Neural cell (in vitro differentiated cells): ENCODE data around the gene LIME1. TPM values are rescaled to one million over a fixed set of nuclear protein-coding genes. Genes with fewer than 3 reads are reported as not detected.

ENCODE experiments used
- H2AFZ ChIP-seq: fragments of 200-600, 300-800 bp; sonication (generic), shearing (Covaris generic); 2 replicates; pipeline ENCODE4 v1.6.0; 2014; ENCODE audit warnings: low read depth, mild to moderate bottlenecking, antibody characterized with exemption, low read length, moderate library complexity
- H3F3A ChIP-seq: fragments of 200-600 bp; shearing (Covaris generic); 2 replicates; pipeline ENCODE4 v1.6.1; 2016; ENCODE audit warnings: mild to moderate bottlenecking, moderate library complexity, mixed read lengths, antibody characterized with exemption, low read length; ENCODE audit not compliant: insufficient read depth, poor library complexity, severe bottlenecking
- H3K27ac ChIP-seq: fragments of 200-600, 300-800 bp; sonication (generic), shearing (Covaris generic); 2 replicates; pipeline ENCODE4 v1.5.1; 2014; ENCODE audit warnings: mild to moderate bottlenecking, low read length, moderate library complexity
- H3K27me3 ChIP-seq: fragments of 300-800, 200-600 bp; sonication (generic), shearing (Covaris generic); 2 replicates; pipeline ENCODE4 v1.6.0; 2014; ENCODE audit warnings: mild to moderate bottlenecking, low read depth, low read length, moderate library complexity; ENCODE audit not compliant: insufficient read depth
- H3K36me3 ChIP-seq: fragments of 300-800, 200-600 bp; sonication (generic), shearing (Covaris generic); 2 replicates; pipeline ENCODE4 v1.5.1; 2014; ENCODE audit warnings: mild to moderate bottlenecking, antibody characterized with exemption, low read length, moderate library complexity; ENCODE audit not compliant: insufficient read depth
- H3K4me2 ChIP-seq: fragments of 300-800, 200-600 bp; sonication (generic), shearing (Covaris generic); 2 replicates; pipeline ENCODE4 v1.6.0; 2014; ENCODE audit warnings: mild to moderate bottlenecking, low read length
- H3K4me3 ChIP-seq: fragments of 300-800, 200-600 bp; sonication (generic), shearing (Covaris generic); 2 replicates; pipeline ENCODE4 v1.5.1; 2014; ENCODE audit warnings: mild to moderate bottlenecking, low read length, moderate library complexity
- H3K79me2 ChIP-seq: fragments of 200-600 bp; shearing (Covaris generic); replicated peaks from 2 replicates; pipeline ENCODE4 v1.6.0; 2014; ENCODE audit warnings: mild to moderate bottlenecking, low read length, moderate library complexity; ENCODE audit not compliant: insufficient read depth
- H3K9ac ChIP-seq: fragments of 300-800, 200-600 bp; sonication (generic), shearing (Covaris generic); 2 replicates; pipeline ENCODE4 v1.6.1; 2016; ENCODE audit warnings: mild to moderate bottlenecking, low read length, mixed read lengths
- H3K9me2 ChIP-seq: fragments of 200-600 bp; shearing (Covaris generic); 2 replicates; pipeline ENCODE4 v1.6.1; 2016; ENCODE audit warnings: mild to moderate bottlenecking, low read length, mixed read lengths; ENCODE audit not compliant: insufficient read depth
- H3K9me3 ChIP-seq: fragments of 200-600, 300-800 bp; sonication (generic), shearing (Covaris generic); 2 replicates; pipeline ENCODE4 v1.6.1; 2016; ENCODE audit warnings: mild to moderate bottlenecking, mixed run types, low read length, moderate library complexity, mixed read lengths
- H4K20me1 ChIP-seq: fragments of 200-600 bp; shearing (Covaris generic); 2 replicates; pipeline ENCODE4 v1.6.1; 2016; ENCODE audit warnings: mild to moderate bottlenecking, mixed run types; ENCODE audit not compliant: insufficient read depth
- CTCF ChIP-seq: fragments of 450-650 bp; IDR thresholded peaks from 2 replicates; pipeline ENCODE4 v1.5.1; 2014; ENCODE audit warnings: antibody characterized with exemption, mild to moderate bottlenecking, moderate library complexity; ENCODE audit not compliant: poor library complexity, severe bottlenecking
- EP300 ChIP-seq: fragments of 450-650 bp; conservative IDR thresholded peaks from 2 replicates; pipeline ENCODE4 v1.6.1; 2014; ENCODE audit warnings: antibody characterized with exemption, mild to moderate bottlenecking, moderate library complexity; ENCODE audit not compliant: poor library complexity, severe bottlenecking
- EZH2 ChIP-seq: fragments of 200-600, 300-800 bp; shearing (Covaris generic), sonication (generic); IDR thresholded peaks from 2 replicates; pipeline ENCODE4 v1.6.1; 2014; ENCODE audit warnings: antibody characterized with exemption, low read length, borderline replicate concordance, mild to moderate bottlenecking; ENCODE audit not compliant: insufficient read depth, poor library complexity, severe bottlenecking
- MXI1 ChIP-seq: fragments of 450-650 bp; conservative IDR thresholded peaks from 2 replicates; pipeline ENCODE4 v1.6.1; 2014; ENCODE audit warnings: antibody characterized with exemption, mild to moderate bottlenecking; ENCODE audit not compliant: poor library complexity, severe bottlenecking
- POLR2AphosphoS5 ChIP-seq: IDR thresholded peaks from 2 replicates; pipeline ENCODE4 v1.6.1; 2012
- RAD21 ChIP-seq: fragments of 450-650 bp; conservative IDR thresholded peaks from 2 replicates; pipeline ENCODE4 v1.6.1; 2014; ENCODE audit warnings: antibody characterized with exemption, mild to moderate bottlenecking, moderate library complexity
- REST ChIP-seq: IDR thresholded peaks from 2 replicates; pipeline ENCODE4 v1.6.1; 2012; ENCODE audit warnings: borderline replicate concordance
- SMC3 ChIP-seq: fragments of 450-650 bp; conservative IDR thresholded peaks from 2 replicates; pipeline ENCODE4 v1.6.1; 2014; ENCODE audit warnings: antibody characterized with exemption, mild to moderate bottlenecking, moderate library complexity; ENCODE audit not compliant: poor library complexity
- TAF1 ChIP-seq: IDR thresholded peaks from 2 replicates; pipeline ENCODE4 v1.6.1; 2012; ENCODE audit warnings: low read depth
- polyA plus RNA-seq: library from polyadenylated mRNA; depleted of rRNA; stranded (reverse); fragments of >200 nt; gene quantifications from 2 replicates; pipeline ENCODE4 v1.2.3, GENCODE V29; 2014

LIME1 gene
- polyA plus RNA-seq, 1 donor from 2014 or later: 65.2 TPM

GRCh38 chr20:63708301-63709148, 27.9 kb upstream of the LIME1 start (continued):
- TF ChIP-seq CTCF (no peak), EZH2 (no peak), POLR2AphosphoS5 (no peak)

DNA sequence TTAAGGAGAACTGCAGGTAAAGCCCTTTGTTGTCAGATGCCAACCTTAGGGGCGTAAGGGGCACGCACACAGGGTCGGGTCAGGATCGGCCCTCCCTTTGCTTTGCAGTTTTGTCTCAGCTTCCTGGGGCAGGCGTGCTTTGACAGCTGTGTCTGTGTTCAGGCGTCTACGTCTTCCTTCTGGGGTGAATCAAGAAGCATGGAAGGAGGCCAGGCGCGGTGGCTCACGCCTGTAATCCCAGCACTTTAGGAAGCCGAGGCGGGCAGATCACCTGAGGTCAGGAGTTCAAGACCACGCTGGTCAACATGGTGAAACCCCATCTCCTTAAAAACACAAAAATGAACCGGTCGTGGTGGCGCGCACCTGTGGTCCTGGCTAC, 27.3 kb upstream of the LIME1 start:
- TF ChIP-seq MXI1: no peak
- TF ChIP-seq EP300: no peak
- TF ChIP-seq RAD21: no peak
- no peak for TF ChIP-seq EZH2
- no peak for TF ChIP-seq TAF1
- no peak for TF ChIP-seq REST
- no peak for TF ChIP-seq POLR2AphosphoS5
- TF ChIP-seq SMC3: no peak
- Histone ChIP-seq H2AFZ (no peak overlapping the region), H3K36me3 (peaks cover 6% of the 10 kb centered on the region), H3K4me2 (peak overlapping the region; percentile 42), H3K9me2 (no peaks in the 10 kb centered on the region), H3K79me2 (peaks cover 40% of the 10 kb centered on the region), H3K9ac (peak overlapping the region; percentile 86), H3K27ac (no peak overlapping the region), H3F3A (no peaks in the 10 kb centered on the region), H3K27me3 (no peaks in the 10 kb centered on the region), H4K20me1 (no peaks in the 10 kb centered on the region), H3K4me3 (peak overlapping the region; percentile 96), H3K9me3 (no peaks in the 10 kb centered on the region)

- no peak overlapping the region for H3K4me2 ChIP-seq
- no peak overlapping the region for H3K9ac ChIP-seq
- peaks cover 6% of the 10 kb centered on the region for H3K36me3 ChIP-seq
- no peaks in the 10 kb centered on the region for H3K27me3 ChIP-seq
- no peaks in the 10 kb centered on the region for H3K9me2 ChIP-seq
- TF ChIP-seq CTCF (no peak), POLR2AphosphoS5 (no peak), RAD21 (no peak), EP300 (no peak), SMC3 (no peak), REST (no peak), EZH2 (no peak), MXI1 (no peak), TAF1 (no peak)
- H3K9me3 ChIP-seq: no peaks in the 10 kb centered on the region
- no peaks in the 10 kb centered on the region for H4K20me1 ChIP-seq
- no peak overlapping the region for H3K27ac ChIP-seq
- no peaks in the 10 kb centered on the region for H3F3A ChIP-seq
- peaks cover 45% of the 10 kb centered on the region for H3K79me2 ChIP-seq
- H2AFZ ChIP-seq: no peak overlapping the region
- H3K4me3 ChIP-seq: no peak overlapping the region
Measured at GRCh38 chr20:63711085-63711645, 25.3 kb upstream of the LIME1 start.
